Measurements from ENCODE around the gene TP53BP2.

GRCh38 chr1:223819730-223820514 is 25.8 kb downstream of the TP53BP2 start:
- TF ChIP-seq POLR2AphosphoS5 (IDR thresholded peaks at IDR 0.05; ENCODE audit: insufficient read depth, low read depth, low read length) (no peak), JUN (IDR thresholded peaks at IDR 0.05; ENCODE audit: borderline replicate concordance, insufficient read depth, insufficient read length, low read depth) (no peak), CTCF (IDR thresholded peaks at IDR 0.05; ENCODE audit: extremely low read depth in 1 of 2, insufficient read depth in 1 of 2, low read depth in 1 of 2, low read length in 2 of 2) (no peak), EZH2 (IDR thresholded peaks at IDR 0.05; ENCODE audit: borderline replicate concordance, low read depth, low read length, severe bottlenecking) (no peak), POLR2A (IDR thresholded peaks at IDR 0.05; ENCODE audit: low read depth, low read length) (no peak), GATA2 (IDR thresholded peaks at IDR 0.05; ENCODE audit: insufficient read depth, insufficient read length, low read depth, low read length) (no peak), MYC (IDR thresholded peaks at IDR 0.05; ENCODE audit: low read depth, low read length) (no peak), MAX (IDR thresholded peaks at IDR 0.05; ENCODE audit: insufficient read depth, insufficient read length) (no peak), FOS (IDR thresholded peaks at IDR 0.05; ENCODE audit: borderline replicate concordance, insufficient read depth, low read length) (no peak)
